ENCODE results near the gene GUCY2D.
"Not testable (repeated sequence)": the region's sequence is repeated elsewhere in the genome, so short reads cannot be mapped to it uniquely, and the experiment has no call there.

DNA sequence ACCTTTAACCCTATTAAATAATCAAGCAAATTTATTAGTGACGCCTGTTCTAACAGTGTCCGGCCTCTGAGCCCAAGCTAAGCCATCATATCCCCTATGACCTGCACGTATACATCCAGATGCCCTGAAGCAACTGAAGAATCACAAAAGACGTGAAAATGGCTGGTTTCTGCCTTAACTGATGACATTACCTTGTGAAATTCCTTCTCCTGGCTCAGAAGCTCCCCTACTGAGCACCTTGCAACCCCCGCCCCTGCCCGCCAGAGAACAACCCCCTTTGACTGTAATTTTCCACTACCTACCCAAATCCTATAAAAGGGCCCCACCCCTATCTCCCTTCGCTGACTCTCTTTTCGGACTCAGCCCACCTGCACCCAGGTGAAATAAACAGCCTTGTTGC lies 59.4 kb downstream of the GUCY2D start:
- TF ChIP-seq, protein P1, sequence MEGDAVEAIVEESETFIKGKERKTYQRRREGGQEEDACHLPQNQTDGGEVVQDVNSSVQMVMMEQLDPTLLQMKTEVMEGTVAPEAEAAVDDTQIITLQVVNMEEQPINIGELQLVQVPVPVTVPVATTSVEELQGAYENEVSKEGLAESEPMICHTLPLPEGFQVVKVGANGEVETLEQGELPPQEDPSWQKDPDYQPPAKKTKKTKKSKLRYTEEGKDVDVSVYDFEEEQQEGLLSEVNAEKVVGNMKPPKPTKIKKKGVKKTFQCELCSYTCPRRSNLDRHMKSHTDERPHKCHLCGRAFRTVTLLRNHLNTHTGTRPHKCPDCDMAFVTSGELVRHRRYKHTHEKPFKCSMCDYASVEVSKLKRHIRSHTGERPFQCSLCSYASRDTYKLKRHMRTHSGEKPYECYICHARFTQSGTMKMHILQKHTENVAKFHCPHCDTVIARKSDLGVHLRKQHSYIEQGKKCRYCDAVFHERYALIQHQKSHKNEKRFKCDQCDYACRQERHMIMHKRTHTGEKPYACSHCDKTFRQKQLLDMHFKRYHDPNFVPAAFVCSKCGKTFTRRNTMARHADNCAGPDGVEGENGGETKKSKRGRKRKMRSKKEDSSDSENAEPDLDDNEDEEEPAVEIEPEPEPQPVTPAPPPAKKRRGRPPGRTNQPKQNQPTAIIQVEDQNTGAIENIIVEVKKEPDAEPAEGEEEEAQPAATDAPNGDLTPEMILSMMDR (IDR thresholded peaks at IDR 0.05): not testable (repeated sequence)
- TF ChIP-seq POLR2A, POLR2AphosphoS5, EP300 (IDR thresholded peaks at IDR 0.05): not testable (repeated sequence)
